ENCODE data around the gene OBSL1.
A peak's percentile ranks its signal among the peaks of the same experiment; 100 is the strongest.

The OBSL1 gene

GRCh38 chr2:219571311-219572236 lies at the start of gene OBSL1:
OBSL1 (minus strand) TSS chr2:219571539; CDS start chr2:219571232, 307 bp downstream.
- peak; percentile 81 for DNase-seq (ENCODE audit: low spot score)

DNA sequence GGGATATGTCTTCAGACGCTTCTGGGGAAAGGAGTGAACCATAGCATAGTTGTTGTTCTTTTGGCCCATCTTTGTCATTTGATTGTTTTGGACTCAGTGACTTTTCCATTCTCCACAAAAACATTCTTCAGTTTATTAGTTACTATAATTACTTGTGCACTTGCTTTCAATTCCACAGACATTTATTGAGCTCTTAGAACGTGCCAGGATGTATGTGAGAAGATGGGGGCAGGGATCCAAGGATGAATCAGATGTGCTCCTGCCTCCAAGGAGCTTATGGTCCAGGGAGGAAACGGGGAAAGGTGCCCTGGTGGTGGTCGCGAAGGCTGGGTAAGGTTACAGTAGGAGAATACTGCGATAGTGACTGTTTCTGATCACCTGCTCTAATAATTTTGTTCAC lies 49.2 kb upstream of the OBSL1 start:
- no peak for DNase-seq (ENCODE audit: low spot score)

- no peak for DNase-seq (ENCODE audit: low spot score)
Measured at GRCh38 chr2:219619235-219619634, 47.9 kb upstream of the OBSL1 start.

- DNase-seq (ENCODE audit: low spot score) = no peak
Measured at GRCh38 chr2:219618733-219619122, 47.4 kb upstream of the OBSL1 start.

DNA sequence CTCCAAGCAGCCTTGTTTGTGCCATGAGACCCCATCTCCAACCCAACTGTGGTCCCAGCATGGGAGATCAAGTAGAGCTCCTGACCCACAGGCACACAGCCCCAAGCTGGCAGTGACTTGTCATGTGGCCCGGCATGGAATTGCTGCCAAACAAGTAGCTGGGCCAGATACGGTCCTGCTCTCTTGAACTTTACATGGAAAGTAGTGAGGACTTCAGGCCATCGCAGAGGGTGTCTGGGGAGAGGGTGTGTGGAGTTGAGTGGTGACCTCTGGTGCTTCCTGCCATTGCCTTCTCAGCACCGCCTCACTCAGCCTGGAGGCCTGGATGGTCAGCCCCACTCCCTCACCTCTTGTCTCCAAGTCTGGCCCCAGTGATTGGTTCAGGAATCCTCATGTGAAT lies 45.2 kb upstream of the OBSL1 start:
- DNase-seq (ENCODE audit: low spot score) = no peak

DNA sequence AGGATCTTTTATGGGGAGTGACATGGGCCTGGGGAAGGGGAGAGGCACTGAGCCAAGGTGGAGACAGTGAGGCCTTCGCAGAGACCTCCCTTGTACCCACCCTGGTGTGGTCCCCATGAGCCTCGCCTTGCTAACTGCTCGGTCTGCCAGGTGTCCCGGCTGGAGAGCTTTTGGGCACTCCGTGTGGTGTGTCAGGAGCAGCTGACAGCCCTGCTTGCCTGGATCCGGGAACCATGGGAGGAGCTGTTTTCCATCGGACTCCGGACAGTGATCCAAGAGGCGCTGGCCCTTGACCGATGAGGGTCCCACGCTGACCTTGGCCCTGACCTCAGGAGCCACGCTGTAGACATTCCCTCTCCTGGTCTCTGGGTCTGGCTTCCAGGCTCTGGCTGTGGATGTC lies 44.6 kb upstream of the OBSL1 start:
- DNase-seq (ENCODE audit: low spot score) = no peak

GRCh38 chr2:219615036-219615435 lies 43.7 kb upstream of the OBSL1 start:
- no peak for DNase-seq (ENCODE audit: low spot score)

- no peak for DNase-seq (ENCODE audit: low spot score)
Measured at GRCh38 chr2:219614076-219614860, 42.9 kb upstream of the OBSL1 start.

GRCh38 chr2:219613461-219614070 lies 42.2 kb upstream of the OBSL1 start:
- no peak for DNase-seq (ENCODE audit: low spot score)

- DNase-seq (ENCODE audit: low spot score) = no peak
Measured at GRCh38 chr2:219612577-219613286, 41.4 kb upstream of the OBSL1 start.

GRCh38 chr2:219611866-219612576 lies 40.7 kb upstream of the OBSL1 start:
- DNase-seq (ENCODE audit: low spot score) = no peak

- DNase-seq (ENCODE audit: low spot score) = no peak
Measured at GRCh38 chr2:219611306-219611705, 40.0 kb upstream of the OBSL1 start.

DNA sequence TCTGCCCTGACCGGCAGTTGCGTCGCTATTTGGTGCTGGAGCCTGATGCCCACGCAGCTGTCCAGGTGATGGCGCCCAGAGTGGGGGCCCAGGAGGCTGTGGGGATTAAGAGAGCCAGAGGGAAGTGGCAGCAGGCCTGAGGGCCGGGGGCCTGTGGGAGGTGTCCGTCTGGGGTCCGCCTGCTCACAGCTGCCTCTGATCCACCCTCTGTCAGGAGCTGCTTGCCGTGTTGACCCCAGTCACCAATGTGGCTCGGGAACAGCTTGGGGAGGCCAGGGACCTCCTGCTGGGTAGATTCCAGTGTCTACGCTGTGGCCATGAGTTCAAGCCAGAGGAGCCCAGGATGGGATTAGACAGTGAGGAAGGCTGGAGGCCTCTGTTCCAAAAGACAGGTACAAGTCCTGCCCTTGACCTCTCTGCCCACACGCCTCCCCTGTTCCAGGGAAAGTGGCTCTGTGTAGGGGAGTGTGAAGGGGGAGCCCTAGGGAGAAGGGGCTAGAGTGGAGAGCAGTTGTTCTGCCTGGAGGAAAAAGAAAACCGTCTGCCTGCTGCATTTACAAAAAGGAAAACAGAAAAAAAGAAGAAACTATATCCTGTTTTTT lies 37.9 kb upstream of the OBSL1 start:
- no peak for DNase-seq (ENCODE audit: low spot score)

- no peak for DNase-seq (ENCODE audit: low spot score)
Measured at GRCh38 chr2:219608399-219608964, 37.1 kb upstream of the OBSL1 start.

- no peak for DNase-seq (ENCODE audit: low spot score)
Measured at GRCh38 chr2:219607931-219608330, 36.6 kb upstream of the OBSL1 start.

DNA sequence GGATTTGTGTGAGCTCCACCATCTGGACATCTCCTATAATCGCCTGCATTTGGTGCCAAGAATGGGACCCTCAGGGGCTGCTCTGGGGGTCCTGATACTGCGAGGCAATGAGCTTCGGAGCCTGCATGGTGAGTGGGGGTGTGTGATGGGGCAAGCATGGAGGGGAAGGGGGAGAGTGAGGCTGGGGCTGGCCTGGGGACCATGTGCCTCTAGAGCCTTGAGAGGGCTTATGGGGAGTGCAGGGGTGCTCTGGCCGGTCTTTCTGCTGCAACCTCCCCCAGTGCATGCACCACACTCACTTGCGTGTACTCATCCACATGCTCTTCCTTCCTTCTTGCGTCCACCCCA lies 34.2 kb upstream of the OBSL1 start:
- DNase-seq (ENCODE audit: low spot score) = no peak

- no peak for DNase-seq (ENCODE audit: low spot score)
Measured at GRCh38 chr2:219603771-219604170, 32.4 kb upstream of the OBSL1 start.

- DNase-seq (ENCODE audit: low spot score) = no peak
Measured at GRCh38 chr2:219598308-219599078, 27.2 kb upstream of the OBSL1 start.

DNA sequence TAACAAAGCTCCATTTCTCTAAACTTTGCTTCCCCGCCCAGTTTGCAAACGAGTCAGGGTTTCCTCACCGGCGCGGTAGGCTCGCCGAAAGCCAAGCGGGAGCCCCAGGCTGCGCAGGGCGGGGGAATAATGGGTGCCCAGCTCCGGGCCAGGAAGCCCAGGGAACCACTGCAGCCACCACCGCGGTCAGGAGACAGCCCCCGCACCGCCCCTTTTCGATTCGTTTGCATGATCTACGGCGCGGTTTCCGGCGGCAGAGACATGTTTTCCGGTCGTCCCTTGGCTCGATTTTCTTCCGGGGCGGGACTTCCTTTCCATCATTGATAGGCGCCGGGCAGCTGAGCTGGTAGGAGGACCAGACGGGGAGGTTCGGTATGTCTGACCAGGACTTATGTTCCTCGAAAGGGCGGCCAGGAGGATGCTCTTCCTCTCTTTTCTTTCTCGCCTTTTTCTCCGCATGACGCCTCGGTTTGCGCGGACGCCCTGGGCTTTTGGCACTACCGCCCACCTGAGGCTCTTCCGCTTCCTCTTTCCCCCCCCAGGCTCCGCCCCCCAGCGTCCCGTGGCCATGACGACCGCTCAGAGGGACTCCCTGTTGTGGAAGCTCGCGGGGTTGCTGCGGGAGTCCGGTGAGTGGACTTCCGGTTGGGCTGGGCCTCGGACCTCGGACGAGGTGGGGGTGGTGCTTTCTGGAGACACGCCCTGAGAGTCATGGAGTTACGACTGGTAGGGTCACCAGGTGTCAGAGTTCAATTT lies 26.4 kb upstream of the OBSL1 start, which contains the start of gene STK11IP:
Gene STK11IP (plus strand): TSS at position 306 of the 756 bp plus-strand sequence. CDS start 263 bp downstream, at position 569.
- peak; percentile 99 for DNase-seq (ENCODE audit: low spot score)

All from hepatic stellate cell (primary cell).